ENCODE data around the gene PRRX2.

PRRX2 gene

DNA sequence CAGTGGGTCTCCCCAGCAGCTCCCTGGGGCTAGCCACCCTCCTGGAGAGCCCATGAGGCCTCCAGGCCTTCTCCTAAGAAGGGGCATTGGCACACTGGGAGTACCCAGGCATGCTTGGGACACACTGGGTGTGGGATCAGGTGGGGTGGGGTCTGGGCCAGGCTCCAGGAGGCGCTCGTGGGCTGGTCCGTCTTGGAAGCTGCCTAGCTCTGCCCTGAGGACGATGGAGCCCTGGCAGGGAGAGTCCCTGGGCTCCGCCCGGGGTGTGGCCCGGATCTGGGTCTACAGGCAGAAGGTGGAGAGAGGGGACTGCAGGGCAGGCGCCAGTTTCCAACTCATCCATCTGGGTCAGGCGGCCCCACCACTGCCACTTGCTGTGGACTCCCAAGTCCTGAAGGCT is 2.4 kb downstream of the PRRX2 start:
- Histone ChIP-seq H3K27me3 (ENCODE audit: control insufficient read depth, low read length) (no peaks in the 10 kb centered on the region), H3K4me1 (ENCODE audit: control insufficient read depth, low read length) (no peaks in the 10 kb centered on the region), H3K4me3 (ENCODE audit: low read length) (no peak overlapping the region), H3K27ac (ENCODE audit: low read depth, low read length) (no peak overlapping the region), H3K4me2 (ENCODE audit: low read length) (no peak overlapping the region), H3K79me2 (ENCODE audit: control insufficient read depth, low read length) (no peaks in the 10 kb centered on the region), H3K9me2 (replicated peaks; ENCODE audit: control insufficient read depth, low read length) (no peaks in the 10 kb centered on the region), H3K9me3 (ENCODE audit: control insufficient read depth, insufficient read depth, low read length) (no peaks in the 10 kb centered on the region), H3K36me3 (ENCODE audit: control insufficient read depth, low read length) (no peaks in the 10 kb centered on the region), H4K20me1 (ENCODE audit: control insufficient read depth, insufficient read depth, low read depth, low read length) (no peaks in the 10 kb centered on the region), H3F3A (ENCODE audit: control insufficient read depth, insufficient read depth) (no peaks in the 10 kb centered on the region)
- TF ChIP-seq, protein P1, sequence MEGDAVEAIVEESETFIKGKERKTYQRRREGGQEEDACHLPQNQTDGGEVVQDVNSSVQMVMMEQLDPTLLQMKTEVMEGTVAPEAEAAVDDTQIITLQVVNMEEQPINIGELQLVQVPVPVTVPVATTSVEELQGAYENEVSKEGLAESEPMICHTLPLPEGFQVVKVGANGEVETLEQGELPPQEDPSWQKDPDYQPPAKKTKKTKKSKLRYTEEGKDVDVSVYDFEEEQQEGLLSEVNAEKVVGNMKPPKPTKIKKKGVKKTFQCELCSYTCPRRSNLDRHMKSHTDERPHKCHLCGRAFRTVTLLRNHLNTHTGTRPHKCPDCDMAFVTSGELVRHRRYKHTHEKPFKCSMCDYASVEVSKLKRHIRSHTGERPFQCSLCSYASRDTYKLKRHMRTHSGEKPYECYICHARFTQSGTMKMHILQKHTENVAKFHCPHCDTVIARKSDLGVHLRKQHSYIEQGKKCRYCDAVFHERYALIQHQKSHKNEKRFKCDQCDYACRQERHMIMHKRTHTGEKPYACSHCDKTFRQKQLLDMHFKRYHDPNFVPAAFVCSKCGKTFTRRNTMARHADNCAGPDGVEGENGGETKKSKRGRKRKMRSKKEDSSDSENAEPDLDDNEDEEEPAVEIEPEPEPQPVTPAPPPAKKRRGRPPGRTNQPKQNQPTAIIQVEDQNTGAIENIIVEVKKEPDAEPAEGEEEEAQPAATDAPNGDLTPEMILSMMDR (IDR thresholded peaks at IDR 0.05; ENCODE audit: low read depth, low read length, poor library complexity, severe bottlenecking), result no peak
- TF ChIP-seq EZH2phosphoT487 (IDR thresholded peaks at IDR 0.05; ENCODE audit: borderline replicate concordance, low read length), result no peak

DNA sequence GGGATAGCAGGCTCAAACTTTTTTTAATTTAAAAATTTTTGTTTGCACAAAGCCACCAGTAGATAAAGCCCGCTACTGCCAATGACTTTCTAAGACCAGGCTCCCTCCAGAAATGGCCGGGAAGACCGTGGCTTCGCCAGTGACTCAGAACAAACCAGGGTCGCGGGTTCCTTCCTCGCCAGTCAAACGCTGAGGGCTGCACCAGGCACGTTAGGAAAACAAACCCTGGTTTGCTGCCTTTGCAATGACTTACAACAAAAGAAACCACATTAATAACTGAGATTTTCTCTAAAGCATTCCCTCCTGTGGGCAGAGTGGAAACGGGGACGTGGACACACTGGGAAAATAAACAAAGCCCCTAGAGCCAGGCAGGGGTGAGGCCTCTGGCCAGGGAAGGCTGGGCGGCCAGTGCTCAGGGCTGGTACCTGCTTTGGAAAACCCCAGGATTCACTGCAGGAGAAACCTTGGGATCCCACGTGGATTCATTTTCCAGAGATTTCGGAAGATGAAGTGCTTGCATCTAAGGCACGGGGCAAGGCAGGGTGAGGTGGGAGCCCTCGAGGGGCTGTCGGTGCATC is 3.8 kb downstream of the PRRX2 start:
- no peak overlapping the region for H3K4me3 ChIP-seq (ENCODE audit: low read length)

DNA sequence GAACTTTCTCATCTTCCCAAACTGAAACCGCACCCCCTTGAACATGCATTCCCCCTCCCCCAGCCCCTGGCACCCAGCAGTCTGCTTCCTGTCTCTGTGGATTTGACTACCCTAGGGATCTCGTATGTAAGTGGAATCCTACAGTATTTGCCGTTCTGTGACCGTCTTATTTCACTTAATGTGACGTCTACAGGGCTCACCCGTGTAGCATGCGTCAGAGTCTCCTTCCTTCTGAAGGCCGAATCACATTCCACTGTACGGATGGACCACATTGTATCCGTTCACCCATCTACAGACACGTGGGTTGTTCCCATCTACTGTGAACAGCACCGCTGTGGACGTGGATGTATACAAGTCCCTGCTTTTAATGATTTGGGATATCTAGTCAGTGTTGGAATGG is 4.5 kb downstream of the PRRX2 start:
- Histone ChIP-seq H3K4me3 (ENCODE audit: low read length) (no peak overlapping the region), H3K9me2 (replicated peaks; ENCODE audit: control insufficient read depth, low read length) (no peaks in the 10 kb centered on the region), H3K4me2 (ENCODE audit: low read length) (no peak overlapping the region), H3F3A (ENCODE audit: control insufficient read depth, insufficient read depth) (no peaks in the 10 kb centered on the region), H3K27me3 (ENCODE audit: control insufficient read depth, low read length) (no peaks in the 10 kb centered on the region), H3K36me3 (ENCODE audit: control insufficient read depth, low read length) (no peaks in the 10 kb centered on the region), H3K4me1 (ENCODE audit: control insufficient read depth, low read length) (no peaks in the 10 kb centered on the region), H3K27ac (ENCODE audit: low read depth, low read length) (no peak overlapping the region), H3K79me2 (ENCODE audit: control insufficient read depth, low read length) (no peaks in the 10 kb centered on the region), H4K20me1 (ENCODE audit: control insufficient read depth, insufficient read depth, low read depth, low read length) (no peaks in the 10 kb centered on the region), H3K9me3 (ENCODE audit: control insufficient read depth, insufficient read depth, low read length) (no peaks in the 10 kb centered on the region)
- TF ChIP-seq, protein P1 (IDR thresholded peaks at IDR 0.05; ENCODE audit: low read depth, low read length, poor library complexity, severe bottlenecking), result no peak
- no peak for TF ChIP-seq EZH2phosphoT487 (IDR thresholded peaks at IDR 0.05; ENCODE audit: borderline replicate concordance, low read length)

More for the DNA sequence above, 3.8 kb downstream of the PRRX2 start:
- no peaks in the 10 kb centered on the region for H3K9me3 ChIP-seq (ENCODE audit: control insufficient read depth, insufficient read depth, low read length)
- no peaks in the 10 kb centered on the region for H3K4me1 ChIP-seq (ENCODE audit: control insufficient read depth, low read length)
- no peaks in the 10 kb centered on the region for H3K79me2 ChIP-seq (ENCODE audit: control insufficient read depth, low read length)
- H3F3A ChIP-seq (ENCODE audit: control insufficient read depth, insufficient read depth), result no peaks in the 10 kb centered on the region
- no peaks in the 10 kb centered on the region for H3K36me3 ChIP-seq (ENCODE audit: control insufficient read depth, low read length)
- H3K9me2 ChIP-seq (replicated peaks; ENCODE audit: control insufficient read depth, low read length), result no peaks in the 10 kb centered on the region
- H3K4me2 ChIP-seq (ENCODE audit: low read length), result no peak overlapping the region
- H3K27me3 ChIP-seq (ENCODE audit: control insufficient read depth, low read length), result no peaks in the 10 kb centered on the region
- no peaks in the 10 kb centered on the region for H4K20me1 ChIP-seq (ENCODE audit: control insufficient read depth, insufficient read depth, low read depth, low read length)
- TF ChIP-seq, protein P1 (IDR thresholded peaks at IDR 0.05; ENCODE audit: low read depth, low read length, poor library complexity, severe bottlenecking), result no peak
- no peak for TF ChIP-seq EZH2phosphoT487 (IDR thresholded peaks at IDR 0.05; ENCODE audit: borderline replicate concordance, low read length)
- H3K27ac ChIP-seq (ENCODE audit: low read depth, low read length), result no peak overlapping the region

Measured in DOHH2 (cell line).